ENCODE data around the gene AKAP17A. TPM values are rescaled to one million over a fixed set of nuclear protein-coding genes. Genes with fewer than 3 reads are reported as not detected.

Gene AKAP17A
- total and polyA plus RNA-seq, 2 of the 13 experiments (the other 11 are each of a cell fraction or from before 2014, with no cell fraction given) = 20.5 to 26.5 TPM

GRCh38 chrX:1593286-1594271 lies 2.2 kb downstream of the AKAP17A start:
- Histone ChIP-seq H3K9me3 (ENCODE audit: low read length) (no peaks in the 10 kb centered on the region), H3K9ac (ENCODE audit: insufficient read depth, low read depth, low read length) (peak overlapping the region; percentile 95), H3K79me2 (ENCODE audit: insufficient read depth, low read length) (peaks cover 41% of the 10 kb centered on the region), H2AFZ (ENCODE audit: low read length) (no peak overlapping the region), H3K27me3 (ENCODE audit: control insufficient read depth in 1 of 2, insufficient read depth in 2 of 2, low read length in 2 of 2) (no peaks in the 10 kb centered on the region; a peak in 1 of 5 replicates), H3K4me1 (ENCODE audit: insufficient read depth, low read length) (peaks cover 23% of the 10 kb centered on the region), H3K4me3 (replicated peaks in 1 of 3; ENCODE audit: insufficient read depth in 1 of 3, low read depth in 2 of 3, low read length in 3 of 3) (peak overlapping the region; percentile 93 to 100 (median 99); a peak in 5 of 6 replicates), H3K36me3 (replicated peaks in 1 of 2; ENCODE audit: control insufficient read depth in 1 of 2, insufficient read depth in 2 of 2, low read length in 2 of 2) (peaks cover 18 to 50% of the 10 kb centered on the region in 2 experiments), H3K27ac (ENCODE audit: extremely low read length, insufficient read depth, low read length) (peak overlapping the region; percentile 78), H3K4me2 (ENCODE audit: low read depth, low read length) (peak overlapping the region; percentile 94), H4K20me1 (ENCODE audit: insufficient read depth, low read length) (peaks cover 36% of the 10 kb centered on the region; the same call in 1 of the 2 replicates)
- DNase-seq (ENCODE audit: low spot score) (no peak), FAIRE-seq (no peak), ATAC-seq (no peak)
- BruUV-seq (replicated peaks) = TSS peak; percentile 48
- POLR2A ChIA-PET = no interaction called here
- in situ Hi-C loops (cut with HindIII; ENCODE audit: extremely low pct_ligation_motif_present, low pct_unique_long_range_greater_than_20kb) = no loop called here
- 93% methylated on average over 35 of the region's 60 CpGs for WGBS (ENCODE audit: low lambda C conversion rate)
- intact Hi-C loops (cut with micrococcal nuclease; ENCODE audit: unreplicated experiment) = no loop called here
- CTCF ChIA-PET (ENCODE audit: low intra/inter-chr PET ratio, low total read pairs) = no interaction called here
- TF ChIP-seq MXD4 (CRISPR knock-in tag; IDR thresholded peaks at IDR 0.05) (no peak), RORA (CRISPR knock-in tag; IDR thresholded peaks at IDR 0.05) (no peak), MED13 (CRISPR knock-in tag; IDR thresholded peaks at IDR 0.05) (no peak), LRRFIP1 (CRISPR knock-in tag; conservative IDR thresholded peaks at IDR 0.05) (no peak), RBFOX2 (IDR thresholded peaks at IDR 0.05; ENCODE audit: low read depth, low read length) (0 out of 2 replicates have a peak, but pooled peaks have one; percentile 25), HDAC6 (IDR thresholded peaks at IDR 0.05; ENCODE audit: low read depth, low read length) (no peak), PTBP1 (IDR thresholded peaks at IDR 0.05; ENCODE audit: low read depth, low read length, poor library complexity, severe bottlenecking) (no peak), AGO2 (optimal IDR thresholded peaks at IDR 0.05; ENCODE audit: low read depth, low read length) (peak; percentile 32), ZNF142 (CRISPR knock-in tag; IDR thresholded peaks at IDR 0.05) (no peak), NFYC (CRISPR knock-in tag; IDR thresholded peaks at IDR 0.05) (no peak), ZNF598 (CRISPR knock-in tag; IDR thresholded peaks at IDR 0.05; ENCODE audit: borderline replicate concordance) (no peak)

Data from HepG2 (cell line).